DMS53 (cell line): ENCODE results near the gene APH1A.
A peak's percentile ranks its signal among the peaks of the same experiment; 100 is the strongest.
"Not testable (repeated sequence)": the region's sequence is repeated elsewhere in the genome, so short reads cannot be mapped to it uniquely, and the experiment has no call there.

Source experiments
- DNase-seq: peaks from one replicate; lab custom pipeline; 2025; lab: John Stamatoyannopoulos, UW

Gene APH1A

DNA sequence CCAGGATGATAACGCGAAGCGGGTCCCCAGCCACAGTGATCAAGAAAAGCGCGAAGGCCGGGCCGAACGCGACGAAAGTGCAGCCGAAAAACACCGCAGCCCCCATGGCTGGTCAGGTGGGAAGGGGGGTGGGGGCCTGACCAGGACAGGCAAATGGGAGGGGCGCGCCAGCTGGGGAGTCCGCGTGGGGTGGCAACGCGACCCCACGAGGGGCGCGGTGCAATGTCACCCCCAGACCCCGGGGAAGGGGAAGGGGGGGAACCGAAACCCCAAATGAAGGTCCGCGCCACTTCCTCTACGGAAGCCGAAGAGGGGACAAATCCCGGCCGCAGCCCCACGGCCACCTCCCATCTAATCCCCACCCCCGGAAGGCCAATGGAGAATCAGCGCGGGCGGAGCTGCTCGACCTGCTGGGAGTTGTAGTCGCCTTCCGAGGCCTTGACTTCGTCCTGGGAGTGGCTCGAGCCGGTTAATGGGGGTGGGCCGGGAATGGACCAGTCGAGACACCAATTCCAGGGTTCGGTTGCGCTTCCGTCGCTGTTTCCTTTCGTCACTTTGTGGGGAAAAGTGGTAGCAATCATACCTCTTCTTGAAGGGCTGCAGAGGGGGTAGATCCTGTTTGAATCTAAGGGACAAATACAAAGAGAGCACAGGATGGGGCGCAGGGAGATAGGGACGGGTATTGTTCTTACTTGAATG, at the start of gene APH1A:
Gene APH1A (minus strand): TSS at position 312 of the 699 bp plus-strand sequence. CDS start 206 bp downstream, at position 106.
- DNase-seq: peak; percentile 98

DNA sequence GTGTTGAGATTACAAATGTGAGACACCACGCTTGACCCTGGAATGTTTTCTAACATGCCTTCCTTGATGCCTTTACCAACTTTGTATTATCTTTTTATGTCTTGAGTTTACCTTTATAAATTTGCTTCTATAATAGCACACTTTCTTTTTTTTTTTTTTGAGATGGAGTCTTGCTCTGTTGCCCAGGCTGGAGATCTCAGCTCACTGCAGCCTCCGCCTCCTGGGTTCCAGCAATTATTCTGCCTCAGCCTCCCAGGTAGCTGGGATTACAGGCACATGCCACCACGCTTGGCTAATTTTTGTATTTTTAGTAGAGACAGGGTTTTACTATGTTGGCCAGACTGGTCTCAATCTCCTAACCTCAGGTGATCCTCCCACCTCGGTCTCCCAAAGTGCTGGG, 45.9 kb upstream of the APH1A start:
- DNase-seq: not testable (repeated sequence)

DNA sequence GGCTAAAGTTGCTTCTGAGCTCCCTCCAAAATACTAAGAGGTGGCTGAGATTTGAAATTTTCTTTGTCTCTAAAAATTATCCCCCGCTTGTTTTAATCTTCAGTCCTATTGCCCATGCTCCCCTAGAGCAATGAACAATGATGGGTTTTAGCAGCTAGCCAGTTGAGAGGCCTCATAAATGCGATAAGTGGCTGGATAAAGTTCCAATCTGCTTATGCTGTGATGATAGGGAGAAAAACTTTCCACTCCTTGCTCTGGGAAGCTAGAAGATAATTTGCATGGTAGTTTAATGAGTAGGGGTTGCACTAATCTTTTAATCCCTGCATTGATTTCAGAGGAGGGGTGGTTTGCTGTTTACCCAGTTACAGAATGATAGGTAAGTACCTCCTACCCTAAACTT, 42.9 kb upstream of the APH1A start:
- no peak for DNase-seq

DNA sequence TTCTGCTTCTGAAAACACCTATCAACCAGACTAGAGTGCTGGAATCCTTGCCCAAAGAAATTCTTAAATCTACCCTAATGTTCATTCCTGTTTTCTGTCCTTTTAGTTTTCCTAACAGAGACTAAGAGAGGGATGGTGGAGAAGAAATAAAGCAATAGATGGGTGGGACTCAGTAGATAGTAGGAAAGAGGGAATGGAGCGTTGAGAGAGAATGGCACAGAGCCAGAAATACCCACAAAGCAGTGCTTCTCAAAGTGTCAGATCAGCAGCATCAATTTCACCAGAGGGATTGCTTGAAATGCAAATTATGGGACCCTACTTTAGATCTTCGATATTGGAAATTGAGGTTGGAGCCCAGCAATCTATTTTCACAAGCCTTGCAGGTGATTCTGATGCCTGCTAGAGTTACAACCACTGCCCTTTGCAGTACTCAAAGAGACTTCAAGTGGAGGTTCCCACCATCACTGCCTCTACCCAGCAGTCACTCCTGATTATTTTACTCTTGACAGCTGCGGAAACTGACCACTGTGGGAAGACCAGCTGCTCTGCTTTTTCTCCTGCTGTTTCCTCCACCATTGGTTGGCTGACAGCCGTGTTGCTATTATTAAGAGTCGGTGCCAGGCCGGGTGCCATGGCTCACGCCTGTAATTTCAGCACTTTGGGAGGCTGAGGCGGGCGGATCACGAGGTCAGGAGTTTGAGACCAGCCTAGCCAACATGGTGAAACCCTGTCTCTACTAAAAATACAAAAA, 41.1 kb upstream of the APH1A start:
- peak; percentile 63 for DNase-seq

DNA sequence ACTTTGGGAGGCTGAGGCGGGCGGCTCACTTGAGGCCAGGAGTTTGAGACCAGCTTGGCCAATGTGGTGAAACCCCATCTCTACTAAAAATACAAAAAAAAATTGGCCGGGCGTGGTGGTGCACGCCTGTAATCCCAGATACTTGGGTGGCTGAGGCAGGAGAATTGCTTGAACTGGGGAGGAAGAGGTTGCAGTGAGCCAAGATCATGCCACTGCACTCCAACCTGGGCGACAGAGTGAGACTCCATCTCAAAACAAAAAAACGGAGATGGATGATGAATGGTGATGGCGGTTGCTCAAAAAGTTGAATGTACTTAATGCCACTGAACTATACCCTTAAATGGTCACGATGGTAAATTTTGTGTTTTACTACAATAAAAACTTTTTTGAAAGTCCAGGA, 39.8 kb upstream of the APH1A start:
- DNase-seq: not testable (repeated sequence)

DNA sequence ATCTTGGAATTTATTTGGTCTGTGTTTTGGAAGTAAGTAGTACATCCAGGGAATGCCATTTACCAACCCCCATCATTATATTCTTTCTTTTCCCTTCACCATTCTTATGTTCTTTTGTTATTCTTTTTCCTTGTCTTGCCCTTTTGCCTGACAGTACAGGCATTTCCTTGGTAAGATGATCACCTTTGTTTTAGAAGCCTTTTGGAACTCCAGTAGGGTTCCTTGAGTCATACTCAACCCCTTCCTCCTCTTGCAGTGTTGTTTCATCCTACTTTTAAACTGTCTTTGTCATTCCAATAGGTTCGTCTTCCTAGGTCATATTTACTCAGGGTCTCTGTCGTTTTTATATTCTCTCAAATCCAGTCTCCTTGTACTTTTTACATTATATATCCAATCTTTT, 34.1 kb upstream of the APH1A start:
- no peak for DNase-seq

DNA sequence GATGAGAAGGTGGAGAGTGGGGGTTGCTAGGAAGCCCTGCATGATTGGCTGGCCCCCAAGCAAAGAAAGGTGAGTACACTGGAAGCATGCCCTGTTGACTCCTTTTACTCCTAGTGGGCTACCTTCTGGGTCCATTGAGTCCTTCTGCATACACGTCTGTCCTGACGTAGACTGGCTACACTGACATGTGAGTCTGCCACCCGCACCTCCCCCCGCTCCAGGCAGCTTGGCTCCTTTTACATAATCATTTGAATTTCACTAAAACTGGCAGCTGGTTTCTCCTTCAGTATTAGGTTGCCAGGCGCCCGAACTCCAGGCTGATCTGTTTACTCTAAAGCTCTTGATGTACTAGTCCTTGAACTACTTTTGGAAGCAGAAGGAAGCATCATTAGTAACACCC, 33.5 kb upstream of the APH1A start:
- DNase-seq: peak; percentile 51

DNA sequence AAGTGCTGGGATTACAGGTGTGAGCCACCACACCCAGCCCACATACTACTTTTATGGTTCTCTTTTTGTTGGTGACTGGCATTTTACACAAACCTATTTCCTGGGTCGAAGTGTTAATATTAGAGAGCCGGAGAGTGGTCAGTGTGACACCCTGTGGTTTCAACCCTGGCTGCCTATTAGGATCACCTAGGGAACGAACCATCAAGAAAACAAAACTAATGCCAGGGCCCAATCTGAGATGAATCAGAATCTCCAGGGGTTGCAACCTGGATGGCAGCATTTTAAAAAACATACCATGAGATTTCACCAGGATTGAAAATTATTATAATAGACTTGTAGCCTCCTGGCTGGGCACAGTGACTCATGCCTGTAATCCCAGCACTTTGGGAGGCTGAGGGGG, 30.9 kb upstream of the APH1A start:
- no peak for DNase-seq

DNA sequence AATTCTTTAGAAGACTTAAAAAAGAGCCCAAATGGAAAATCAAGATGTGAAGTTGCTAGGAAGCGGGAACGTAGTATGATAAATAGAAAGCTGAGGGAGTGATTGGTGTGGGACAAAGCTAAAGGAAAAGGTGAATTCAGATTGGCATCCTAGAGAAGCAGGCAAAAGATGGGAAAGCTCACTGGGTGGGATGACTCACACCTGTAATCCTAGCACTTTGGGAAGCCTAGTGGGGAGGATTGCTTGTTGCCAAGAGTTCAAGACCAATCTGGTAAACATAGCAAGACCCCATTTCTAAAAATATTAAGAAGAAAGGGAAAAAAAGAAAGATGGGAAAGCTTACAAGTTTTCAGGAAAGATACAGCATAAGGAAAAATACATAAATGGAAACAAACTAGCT, 26.7 kb upstream of the APH1A start:
- peak; percentile 7 for DNase-seq

DNA sequence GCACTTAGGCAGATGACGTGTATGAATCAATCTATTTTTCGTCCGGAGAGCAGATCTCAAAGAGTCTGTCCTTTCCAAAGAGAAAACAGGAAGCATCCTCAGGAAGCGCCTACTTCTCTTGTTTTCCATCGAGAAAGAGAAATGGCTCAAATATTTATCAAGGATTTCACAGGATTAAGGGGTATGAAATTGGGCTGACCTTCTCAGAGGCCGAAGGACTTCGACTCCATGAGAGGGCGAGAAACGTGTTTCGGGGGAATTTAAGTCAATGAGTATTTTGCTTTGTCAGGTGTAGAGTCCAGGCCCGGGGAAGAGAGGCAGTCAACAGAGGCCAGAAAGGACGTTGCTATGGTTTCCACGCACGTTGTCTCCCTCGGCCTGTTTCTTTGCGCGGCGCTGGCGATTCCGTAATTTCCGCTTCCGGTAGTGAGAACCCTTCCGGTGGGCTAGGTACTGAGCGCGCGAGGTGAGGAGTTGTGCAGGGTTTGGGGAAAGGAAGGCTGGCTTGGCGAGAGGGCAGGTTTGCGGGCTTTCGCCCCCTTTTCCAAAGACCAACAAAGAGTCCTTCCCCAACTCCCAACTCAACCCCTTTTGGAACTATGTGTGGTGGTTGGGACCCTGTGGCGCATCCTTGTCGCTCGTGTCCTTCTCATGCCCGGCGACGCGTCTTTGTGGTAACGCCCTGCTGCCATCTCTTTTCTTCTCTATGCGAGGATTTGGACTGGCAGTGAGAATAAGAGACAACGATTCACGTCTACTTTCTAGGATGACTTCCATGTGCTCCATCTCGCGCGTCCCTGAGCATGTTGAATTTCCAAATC, 24.8 kb upstream of the APH1A start, which contains the start of gene MRPS21:
Gene MRPS21 (plus strand): TSS at position 429 of the 821 bp plus-strand sequence. CDS start 506 bp downstream, outside the sequence.
- peak; percentile 97 for DNase-seq

DNA sequence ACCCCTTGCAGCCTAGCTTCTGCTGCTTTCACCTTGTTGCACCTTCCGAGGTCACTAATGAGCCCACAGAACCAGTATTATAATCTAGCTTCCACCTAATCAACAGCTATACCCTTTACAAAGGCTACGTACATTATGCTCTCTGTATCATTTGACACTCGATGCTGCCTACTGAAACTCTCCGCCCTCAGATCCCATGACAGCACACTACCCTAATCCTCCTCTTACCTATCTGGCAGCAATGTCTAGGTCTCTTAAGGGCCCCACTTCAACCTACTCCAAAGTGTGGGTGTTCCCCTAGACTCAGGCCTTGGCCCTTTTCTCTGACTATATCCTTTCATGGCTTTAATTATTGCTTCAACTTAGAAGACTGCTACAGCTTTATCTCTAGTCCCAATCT, 20.0 kb upstream of the APH1A start:
- DNase-seq: no peak

DNA sequence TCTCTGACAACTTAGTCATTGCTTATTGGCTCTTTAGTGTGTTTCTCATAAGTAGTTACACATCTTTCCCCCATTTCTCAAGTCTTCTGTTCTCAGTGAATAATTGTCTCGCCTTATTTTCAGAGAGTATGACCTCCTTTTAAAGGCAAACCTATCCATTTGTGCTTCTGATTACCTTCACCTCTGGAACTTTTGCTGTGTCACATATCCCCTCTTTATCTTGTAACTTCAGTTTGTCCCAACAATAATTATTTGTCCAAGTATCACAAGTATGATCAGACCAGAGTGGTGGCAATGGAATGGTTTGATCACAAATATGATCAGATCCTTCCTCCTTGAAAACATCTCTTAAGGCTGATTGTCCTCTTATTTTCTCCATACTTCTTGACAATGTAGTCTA, 19.6 kb upstream of the APH1A start:
- no peak for DNase-seq

DNA sequence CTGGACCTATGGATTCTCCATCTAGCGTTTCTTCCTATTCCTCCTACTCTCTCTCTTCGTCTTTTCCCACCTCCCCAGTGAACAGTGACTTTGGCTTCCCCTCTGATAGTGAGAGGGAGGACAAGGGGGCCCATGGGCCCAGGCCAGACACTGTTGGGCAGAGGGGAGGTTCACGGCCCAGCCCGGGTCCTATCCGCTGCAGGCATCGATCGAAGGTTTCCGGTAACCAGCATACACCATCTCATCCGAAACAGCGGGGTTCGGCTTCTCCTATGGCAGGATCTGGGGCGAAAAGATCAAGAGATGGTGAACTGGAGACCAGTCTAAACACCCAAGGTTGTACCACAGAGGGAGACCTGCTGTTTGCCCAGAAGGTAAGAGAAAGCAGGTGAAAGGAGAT, 14.4 kb upstream of the APH1A start:
- no peak for DNase-seq

DNA sequence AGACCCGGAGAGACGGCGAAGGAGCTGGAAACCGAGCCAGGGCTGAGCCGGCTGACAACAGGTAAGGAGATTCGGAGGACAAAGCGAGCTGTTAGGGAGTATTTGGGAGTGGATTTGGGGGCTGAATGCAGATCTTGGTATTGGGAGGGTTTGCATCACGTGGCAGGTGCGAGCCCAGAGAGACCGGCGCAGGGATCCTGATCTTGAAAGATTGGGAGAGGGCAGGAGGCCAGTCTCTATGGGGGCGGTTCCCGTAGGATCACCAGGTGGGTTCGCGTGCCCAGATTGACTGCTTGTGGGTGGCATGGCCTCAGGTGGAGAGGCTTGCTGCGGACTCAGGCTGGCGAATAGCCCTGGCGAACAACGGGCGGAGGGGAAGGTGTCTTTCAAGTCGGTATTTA, 13.7 kb upstream of the APH1A start:
- DNase-seq: no peak

DNA sequence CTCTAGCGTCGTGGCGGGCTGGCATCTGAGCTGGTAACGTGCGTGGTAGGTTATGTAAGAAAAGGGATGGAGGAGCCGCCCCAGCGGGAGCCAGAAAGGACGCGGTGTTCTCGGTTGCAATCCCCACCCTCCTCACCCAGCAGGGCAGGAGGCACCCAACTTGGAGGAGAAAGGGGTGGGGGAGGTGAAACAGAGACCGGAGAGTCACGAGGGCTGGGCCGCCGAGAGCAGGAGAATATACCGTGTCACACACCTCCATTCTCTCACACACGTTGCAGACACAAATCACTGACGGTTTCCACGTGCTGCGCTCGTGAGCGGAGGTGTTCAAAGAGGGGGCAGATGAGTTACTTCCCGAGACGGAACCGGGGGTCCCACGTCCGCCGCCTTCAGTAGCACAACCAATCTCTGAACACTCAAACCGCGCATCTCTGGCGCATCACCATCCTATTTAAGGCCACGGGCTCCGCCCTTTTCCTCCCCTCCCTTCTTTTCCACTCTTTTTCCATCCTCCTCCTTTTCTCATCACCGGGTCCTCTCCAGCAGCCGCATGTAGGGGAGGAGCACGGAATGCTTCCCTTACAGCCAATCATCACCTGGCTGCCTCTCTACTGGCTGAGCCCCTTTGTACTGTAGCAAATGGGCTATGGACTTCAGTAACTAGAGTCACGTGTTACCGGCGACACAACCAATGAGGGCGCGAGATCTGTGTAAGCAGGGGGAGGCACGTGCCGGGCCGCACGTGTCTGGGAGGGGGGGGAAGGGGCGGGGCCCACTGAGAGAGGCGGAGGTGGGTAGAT, 13.1 kb upstream of the APH1A start, which contains the start of gene CIART:
Gene CIART (plus strand): TSS at position 797 of the 800 bp plus-strand sequence. CDS start 714 bp downstream, outside the sequence.
- peak; percentile 99 for DNase-seq

DNA sequence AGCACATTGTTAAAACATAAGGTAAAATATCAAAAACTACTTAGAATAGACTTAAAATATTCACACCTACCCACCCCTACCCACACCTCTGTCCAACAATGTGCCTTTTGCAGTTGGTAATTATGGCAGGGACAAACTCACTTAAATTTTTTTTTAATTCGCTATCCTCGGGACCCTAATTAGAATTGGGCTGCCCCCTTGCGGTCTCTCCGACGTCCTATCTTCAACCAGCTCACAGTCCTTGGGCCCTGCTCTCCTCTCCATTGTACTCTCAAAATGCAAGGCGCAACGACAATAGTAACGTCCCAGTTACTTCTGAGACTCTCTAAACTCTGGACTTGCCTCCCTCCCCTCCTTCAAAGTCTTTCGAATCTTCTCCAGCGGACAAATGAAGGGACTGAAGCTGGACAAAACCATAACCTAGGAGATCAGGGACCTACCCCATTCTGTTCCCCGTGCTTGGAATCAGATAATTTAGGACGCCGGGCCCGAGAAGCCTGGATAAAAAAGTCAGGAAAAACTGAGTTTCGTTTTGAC, 12.5 kb upstream of the APH1A start:
- DNase-seq: peak; percentile 81

DNA sequence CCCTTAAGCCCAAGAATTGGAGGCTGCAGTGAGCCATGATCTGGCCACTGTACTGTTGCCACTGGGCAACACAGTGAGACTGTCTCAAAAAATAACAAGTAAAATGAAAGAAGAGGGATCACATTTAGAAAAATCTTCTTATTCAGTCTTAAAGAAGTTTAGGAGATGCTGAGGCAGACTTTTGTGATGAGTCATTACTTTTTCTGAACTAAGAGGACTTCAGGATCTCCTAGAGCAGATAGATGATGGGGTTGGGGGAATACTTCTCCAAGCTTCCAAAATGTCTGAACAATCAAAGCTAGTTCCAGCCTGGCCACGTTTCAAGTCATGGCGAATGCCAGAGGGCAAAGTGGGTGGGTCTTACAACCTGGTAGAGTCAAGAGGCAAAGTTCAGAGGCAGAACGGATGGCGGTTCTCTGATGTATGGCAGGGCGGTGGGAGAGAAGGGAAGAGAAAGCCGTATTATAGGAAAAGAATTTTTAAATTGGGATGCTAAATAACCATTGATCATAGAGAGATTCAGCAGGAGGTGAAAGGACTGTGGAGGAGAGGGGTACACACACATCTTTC, 11.4 kb upstream of the APH1A start:
- no peak for DNase-seq

DNA sequence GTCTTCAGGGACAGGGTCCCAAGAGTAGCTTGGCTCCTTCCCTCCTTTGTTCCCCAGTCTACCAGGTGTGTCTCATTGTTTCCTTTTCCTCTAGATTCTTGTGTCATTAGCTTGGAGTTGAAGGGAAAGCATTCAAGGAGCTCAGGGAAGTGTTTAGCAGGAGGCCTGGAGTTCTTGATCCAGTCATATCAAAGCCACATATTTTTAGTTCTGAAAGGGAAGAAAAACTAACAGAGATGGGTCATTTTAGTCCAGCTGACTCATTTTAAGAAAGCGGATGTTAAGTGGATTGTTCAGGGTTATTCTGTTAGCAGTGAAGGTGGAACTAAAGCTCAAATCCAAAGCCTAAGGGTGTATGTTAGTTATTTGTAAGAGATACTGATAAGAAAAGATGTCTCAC, 4.5 kb upstream of the APH1A start:
- DNase-seq: no peak

DNA sequence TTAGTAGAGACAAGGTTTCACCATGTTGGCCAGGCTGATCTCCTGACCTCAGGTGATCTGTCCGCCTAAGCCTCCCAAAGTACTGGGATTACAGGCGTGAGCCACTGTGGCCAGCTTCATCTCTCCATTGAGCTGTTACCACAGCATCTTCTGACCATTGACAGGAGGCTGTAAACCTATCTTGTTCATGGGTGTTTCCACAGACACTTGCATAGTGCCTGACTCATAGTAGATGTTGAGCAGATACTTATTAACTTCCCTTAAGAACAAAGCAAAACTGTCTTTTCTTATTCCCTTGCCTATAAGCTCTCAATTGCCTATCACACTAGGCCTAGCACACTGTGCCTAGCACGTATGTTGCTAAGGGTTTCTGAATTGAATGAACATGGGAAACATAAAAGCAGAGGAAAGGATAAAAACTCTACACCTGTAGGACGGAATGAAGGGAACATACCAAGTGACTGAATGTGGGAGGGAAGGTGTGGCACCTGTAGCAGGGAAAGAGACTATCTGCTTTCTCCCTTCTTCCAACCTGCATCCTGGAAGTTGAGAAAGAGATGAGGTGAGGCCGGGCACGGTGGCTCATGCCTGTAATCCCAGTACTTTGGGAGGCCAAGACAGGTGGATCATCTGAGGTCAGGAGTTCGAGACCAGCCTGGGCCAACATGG, 2.6 kb upstream of the APH1A start:
- no peak for DNase-seq

DNA sequence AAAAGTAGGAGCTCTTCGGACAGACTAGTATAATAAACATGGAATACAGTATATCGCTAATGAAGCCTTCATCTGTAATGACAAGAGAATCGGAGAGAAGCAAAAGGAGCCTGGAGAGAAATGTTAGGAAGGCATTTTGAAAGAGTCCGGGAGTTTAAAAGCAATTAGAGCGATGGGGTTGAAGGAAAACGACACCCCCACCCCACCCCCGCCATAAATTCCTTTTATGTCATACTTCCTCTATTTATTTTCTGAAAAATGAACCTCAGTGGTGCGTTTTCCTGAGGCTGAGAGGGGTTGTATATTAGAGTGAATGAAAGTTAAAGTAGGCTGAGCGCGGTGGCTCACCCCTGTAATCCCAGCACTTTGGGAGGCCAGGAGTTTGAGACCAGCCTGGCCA, 635 bp upstream of the APH1A start:
- DNase-seq: no peak

DNA sequence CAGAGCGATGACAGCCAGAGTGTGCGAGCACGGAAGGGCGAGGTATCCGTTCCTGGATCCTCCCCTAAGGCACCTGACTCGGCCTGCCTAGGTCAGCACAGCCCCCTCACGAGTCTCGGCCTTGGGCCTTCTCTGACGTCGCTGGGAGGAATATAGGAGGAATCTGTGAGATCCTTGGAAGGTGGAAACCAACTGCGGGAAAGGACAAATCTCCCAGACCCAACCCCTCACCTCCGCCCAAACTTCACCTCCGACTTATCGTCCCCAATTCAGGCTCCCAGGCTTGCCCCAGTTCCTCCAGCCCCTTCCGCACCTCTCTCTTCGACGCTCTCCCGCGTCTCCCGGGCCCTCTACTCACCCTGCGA, 494 bp downstream of the APH1A start:
- DNase-seq: peak; percentile 70
